ENCODE results near the gene ALDH1L1.

ALDH1L1 gene

GRCh38 chr3:126133606-126134005 lies 46.8 kb downstream of the ALDH1L1 start:
- DNase-seq (ENCODE audit: low spot score) = no peak

GRCh38 chr3:126132751-126133511 lies 47.5 kb downstream of the ALDH1L1 start:
- DNase-seq (ENCODE audit: low spot score) = no peak

- DNase-seq (ENCODE audit: low spot score) = no peak
Observed at GRCh38 chr3:126131881-126132750, 48.3 kb downstream of the ALDH1L1 start.

- peak; percentile 49 for DNase-seq (ENCODE audit: low spot score)
Observed at GRCh38 chr3:126130981-126131745, 49.2 kb downstream of the ALDH1L1 start.

GRCh38 chr3:126130081-126130855 lies 50.1 kb downstream of the ALDH1L1 start:
- DNase-seq (ENCODE audit: low spot score) = peak; percentile 53

GRCh38 chr3:126129398-126129891 lies 50.9 kb downstream of the ALDH1L1 start:
- DNase-seq (ENCODE audit: low spot score) = peak; percentile 84

GRCh38 chr3:126128504-126129397 lies 51.6 kb downstream of the ALDH1L1 start:
- DNase-seq (ENCODE audit: low spot score) = no peak

GRCh38 chr3:126127904-126128303 lies 52.5 kb downstream of the ALDH1L1 start:
- DNase-seq (ENCODE audit: low spot score) = no peak

- DNase-seq (ENCODE audit: low spot score) = no peak
Observed at GRCh38 chr3:126127452-126127851, 52.9 kb downstream of the ALDH1L1 start.

GRCh38 chr3:126126811-126127431 lies 53.5 kb downstream of the ALDH1L1 start:
- DNase-seq (ENCODE audit: low spot score) = no peak

- no peak for DNase-seq (ENCODE audit: low spot score)
Observed at GRCh38 chr3:126126286-126126685, 54.1 kb downstream of the ALDH1L1 start.

- DNase-seq (ENCODE audit: low spot score) = no peak
Observed at GRCh38 chr3:126125781-126126251, 54.6 kb downstream of the ALDH1L1 start.

- no peak for DNase-seq (ENCODE audit: low spot score)
Observed at GRCh38 chr3:126125341-126125740, 55.0 kb downstream of the ALDH1L1 start.

- DNase-seq (ENCODE audit: low spot score) = no peak
Observed at GRCh38 chr3:126124896-126125295, 55.5 kb downstream of the ALDH1L1 start.

- no peak for DNase-seq (ENCODE audit: low spot score)
Observed at GRCh38 chr3:126124148-126124868, 56.1 kb downstream of the ALDH1L1 start.

- no peak for DNase-seq (ENCODE audit: low spot score)
Observed at GRCh38 chr3:126121632-126122031, 58.8 kb downstream of the ALDH1L1 start.

GRCh38 chr3:126121074-126121473 lies 59.3 kb downstream of the ALDH1L1 start:
- DNase-seq (ENCODE audit: low spot score) = no peak

GRCh38 chr3:126119976-126120375 lies 60.4 kb downstream of the ALDH1L1 start:
- DNase-seq (ENCODE audit: low spot score) = no peak

All from kidney tubule cell (primary cell).